Mesenchymal stem cell (in vitro differentiated cells and primary cell): ENCODE results near the gene ABCG1.

Source experiments
- DNase-seq: peaks from one replicate; pipeline ENCODE4 v3.0.0-alpha.2; 2013
- H2AFZ ChIP-seq: one replicate; pipeline ENCODE4 v1.6.1; 2013; ENCODE audit warnings: low read depth, mild to moderate bottlenecking, control low read depth, inconsistent platforms, low read length, moderate library complexity
- H2AK5ac ChIP-seq: 2 replicates; pipeline ENCODE4 v1.6.1; 2013; ENCODE audit warnings: low read length, moderate library complexity, mild to moderate bottlenecking, inconsistent platforms; ENCODE audit not compliant: severe bottlenecking
- H2BK120ac ChIP-seq: one replicate; pipeline ENCODE4 v1.6.1; 2013; ENCODE audit warnings: low read depth, mild to moderate bottlenecking, inconsistent platforms, low read length, moderate library complexity
- H2BK12ac ChIP-seq, 2 experiments: one replicate each; pipeline ENCODE4 v1.6.1; 2013; ENCODE audit warnings: inconsistent platforms in 2 of 2, low read length in 2 of 2, mild to moderate bottlenecking in 2 of 2, moderate library complexity in 2 of 2, control low read depth in 1 of 2
- H2BK15ac ChIP-seq: one replicate; pipeline ENCODE4 v1.6.1; 2013; ENCODE audit warnings: mild to moderate bottlenecking, low read depth, inconsistent platforms; ENCODE audit not compliant: poor library complexity, severe bottlenecking
- H2BK5ac ChIP-seq: 2 replicates; pipeline ENCODE4 v1.6.1; 2013; ENCODE audit warnings: low read depth, mild to moderate bottlenecking, low read length, control low read depth, inconsistent platforms; ENCODE audit not compliant: poor library complexity, severe bottlenecking
- H3K14ac ChIP-seq, 2 experiments: one replicate each; pipeline ENCODE4 v1.6.1; 2013; ENCODE audit warnings: inconsistent platforms in 2 of 2, low read length in 2 of 2, control low read depth in 1 of 2, mild to moderate bottlenecking in 1 of 2, moderate library complexity in 1 of 2
- H3K18ac ChIP-seq, 2 experiments: one replicate each; pipeline ENCODE4 v1.6.1; 2013; ENCODE audit warnings: inconsistent platforms in 2 of 2, low read length in 2 of 2, control low read depth in 1 of 2, low read depth in 1 of 2, mild to moderate bottlenecking in 1 of 2
- H3K23ac ChIP-seq, 2 experiments: one replicate each; pipeline ENCODE4 v1.6.1; 2013; ENCODE audit warnings: inconsistent platforms in 2 of 2, low read length in 2 of 2, mild to moderate bottlenecking in 2 of 2, moderate library complexity in 2 of 2, control low read depth in 1 of 2
- H3K27ac ChIP-seq: 2 replicates; pipeline ENCODE4 v1.5.1; 2013; ENCODE audit warnings: mild to moderate bottlenecking, moderate library complexity, low read length, control low read depth, inconsistent platforms; ENCODE audit not compliant: poor library complexity, severe bottlenecking
- H3K27me3 ChIP-seq, 2 experiments: 2 replicates each; pipeline versions ENCODE4 v1.6.1 to v1.7.0; 2013; ENCODE audit warnings: low read length in 2 of 2, mild to moderate bottlenecking in 2 of 2, moderate library complexity in 2 of 2, control low read depth in 1 of 2, inconsistent platforms in 1 of 2; ENCODE audit not compliant: control insufficient read depth in 1 of 2, insufficient read depth in 1 of 2
- H3K36me3 ChIP-seq, 2 experiments: 2 replicates each; pipeline versions ENCODE4 v1.6.1 to v1.7.0; 2013; ENCODE audit warnings: low read length in 2 of 2, control low read depth in 1 of 2, inconsistent platforms in 1 of 2, low read depth in 1 of 2, mild to moderate bottlenecking in 1 of 2; ENCODE audit not compliant: insufficient read depth in 2 of 2, control insufficient read depth in 1 of 2
- H3K4ac ChIP-seq, 2 experiments: one replicate each; pipeline ENCODE4 v1.6.1; 2013; ENCODE audit warnings: inconsistent platforms in 2 of 2, low read length in 2 of 2, mild to moderate bottlenecking in 2 of 2, moderate library complexity in 2 of 2, control low read depth in 1 of 2, low read depth in 1 of 2
- H3K4me1 ChIP-seq: 2 replicates; pipeline ENCODE4 v1.6.1; 2013; ENCODE audit warnings: low read depth, low read length, control low read depth; ENCODE audit not compliant: control insufficient read depth, insufficient read depth
- H3K4me2 ChIP-seq: 2 replicates; pipeline ENCODE4 v1.6.1; 2013; ENCODE audit warnings: low read length, mild to moderate bottlenecking, inconsistent platforms; ENCODE audit not compliant: poor library complexity, severe bottlenecking
- H3K4me3 ChIP-seq, 2 experiments: 2 replicates each; pipeline versions ENCODE4 v1.5.1 to v1.7.0; 2013; ENCODE audit warnings: low read length in 2 of 2, mild to moderate bottlenecking in 2 of 2, control low read depth in 1 of 2, low read depth in 1 of 2; ENCODE audit not compliant: insufficient read depth in 1 of 2
- H3K79me1 ChIP-seq: replicated peaks from 2 replicates; pipeline ENCODE4 v1.6.1; 2013; ENCODE audit warnings: mild to moderate bottlenecking, control low read depth, low read length, inconsistent platforms; ENCODE audit not compliant: poor library complexity, severe bottlenecking
- H3K9ac ChIP-seq: 2 replicates; pipeline ENCODE4 v1.7.0; 2013; ENCODE audit warnings: mild to moderate bottlenecking, low read length, moderate library complexity
- H3K9me3 ChIP-seq: 2 replicates; pipeline ENCODE4 v1.7.0; 2013; ENCODE audit warnings: mild to moderate bottlenecking, low read length; ENCODE audit not compliant: control insufficient read depth
- H4K8ac ChIP-seq: one replicate; pipeline ENCODE4 v1.6.1; 2013; ENCODE audit warnings: inconsistent platforms, mild to moderate bottlenecking, low read length, moderate library complexity
- H4K91ac ChIP-seq: one replicate; pipeline ENCODE4 v1.6.1; 2013; ENCODE audit warnings: mild to moderate bottlenecking, low read length, inconsistent platforms
- WGBS: methylation state at CpG from one replicate; pipeline ENCODE4 v1.1.7; 2013; ENCODE audit warnings: mixed read lengths; 5-methylcytosine and 5-hydroxymethylcytosine counted together

Gene ABCG1

DNA sequence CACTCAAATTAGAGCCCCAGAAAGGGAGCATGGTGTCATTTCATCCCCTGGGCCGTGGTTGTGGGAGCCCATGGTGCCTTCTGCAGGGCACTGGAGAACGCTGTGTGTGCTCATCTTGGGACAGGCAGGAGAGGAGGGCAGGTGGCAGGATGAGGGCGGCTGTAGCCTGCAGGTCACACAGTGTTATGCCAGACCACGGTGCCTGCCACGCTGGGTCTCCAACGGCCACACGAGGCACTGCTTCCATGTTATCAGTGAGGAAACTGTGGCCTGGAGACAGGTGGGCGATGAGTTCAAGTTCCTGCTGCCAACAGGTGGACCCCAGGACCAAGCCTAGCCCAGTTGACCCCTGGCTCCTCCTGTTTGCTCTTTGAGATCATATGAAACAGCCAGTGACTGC, 21.0 kb downstream of the ABCG1 start:
- no peak overlapping the region for H3K4me3 ChIP-seq
- H3K36me3 ChIP-seq: no peaks in the 10 kb centered on the region
- H4K91ac ChIP-seq: no peak overlapping the region
- H2AK5ac ChIP-seq: no peak overlapping the region
- H2AFZ ChIP-seq: no peak overlapping the region
- no peak overlapping the region for H3K4me2 ChIP-seq
- no peak overlapping the region for H3K18ac ChIP-seq
- H3K79me1 ChIP-seq: no peaks in the 10 kb centered on the region
- no peak for DNase-seq
- no peak overlapping the region for H3K4ac ChIP-seq
- 78% methylated on average over 8 of the region's 8 CpGs for WGBS
- H3K4me1 ChIP-seq: peaks cover 12% of the 10 kb centered on the region
- H3K27me3 ChIP-seq: peaks cover 65 to 69% of the 10 kb centered on the region in 2 experiments
- H2BK5ac ChIP-seq: no peak overlapping the region
- H2BK120ac ChIP-seq: no peak overlapping the region
- no peaks in the 10 kb centered on the region for H3K9me3 ChIP-seq
- H3K14ac ChIP-seq: no peak overlapping the region
- no peak overlapping the region for H3K23ac ChIP-seq
- H3K9ac ChIP-seq: no peak overlapping the region
- H2BK15ac ChIP-seq: no peak overlapping the region
- H2BK12ac ChIP-seq: no peak overlapping the region
- H4K8ac ChIP-seq: no peak overlapping the region
- H3K27ac ChIP-seq: no peak overlapping the region

DNA sequence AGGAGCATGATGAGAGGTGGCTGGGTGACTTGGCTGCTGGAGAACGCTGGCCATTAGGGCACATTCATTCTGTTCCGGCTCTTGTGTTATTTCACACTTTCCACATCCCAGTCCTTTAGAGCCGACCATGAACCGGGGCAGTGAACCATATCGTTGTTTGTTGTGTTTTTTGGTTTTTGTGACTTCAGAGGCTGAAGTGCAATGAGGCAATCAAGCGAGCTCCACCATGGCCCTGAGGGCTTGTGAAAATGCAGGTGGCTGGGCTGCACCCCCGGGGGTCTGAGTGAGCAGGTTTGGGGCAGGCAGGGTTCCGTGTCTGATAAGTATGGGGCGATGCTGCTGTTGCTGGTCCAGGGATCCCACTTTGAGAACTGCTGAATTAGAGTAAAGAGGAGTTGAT, 23.7 kb downstream of the ABCG1 start:
- H3K36me3 ChIP-seq: no peaks in the 10 kb centered on the region
- H3K27me3 ChIP-seq: peaks cover 56 to 69% of the 10 kb centered on the region in 2 experiments
- H3K79me1 ChIP-seq: no peaks in the 10 kb centered on the region
- no peak overlapping the region for H3K4me3 ChIP-seq
- peaks cover 12% of the 10 kb centered on the region for H3K4me1 ChIP-seq
- H3K23ac ChIP-seq: no peak overlapping the region
- H2BK5ac ChIP-seq: no peak overlapping the region
- no peak overlapping the region for H2AK5ac ChIP-seq
- H2AFZ ChIP-seq: no peak overlapping the region
- DNase-seq: no peak
- no peak overlapping the region for H3K9ac ChIP-seq
- no peak overlapping the region for H2BK15ac ChIP-seq
- H2BK12ac ChIP-seq: no peak overlapping the region
- H3K14ac ChIP-seq: no peak overlapping the region
- no peak overlapping the region for H3K18ac ChIP-seq
- H3K27ac ChIP-seq: no peak overlapping the region
- no peak overlapping the region for H3K4me2 ChIP-seq
- no peak overlapping the region for H4K91ac ChIP-seq
- no peak overlapping the region for H2BK120ac ChIP-seq
- H4K8ac ChIP-seq: no peak overlapping the region
- no peak overlapping the region for H3K4ac ChIP-seq
- WGBS: 85% methylated on average over 7 of the region's 9 CpGs
- H3K9me3 ChIP-seq: no peaks in the 10 kb centered on the region

DNA sequence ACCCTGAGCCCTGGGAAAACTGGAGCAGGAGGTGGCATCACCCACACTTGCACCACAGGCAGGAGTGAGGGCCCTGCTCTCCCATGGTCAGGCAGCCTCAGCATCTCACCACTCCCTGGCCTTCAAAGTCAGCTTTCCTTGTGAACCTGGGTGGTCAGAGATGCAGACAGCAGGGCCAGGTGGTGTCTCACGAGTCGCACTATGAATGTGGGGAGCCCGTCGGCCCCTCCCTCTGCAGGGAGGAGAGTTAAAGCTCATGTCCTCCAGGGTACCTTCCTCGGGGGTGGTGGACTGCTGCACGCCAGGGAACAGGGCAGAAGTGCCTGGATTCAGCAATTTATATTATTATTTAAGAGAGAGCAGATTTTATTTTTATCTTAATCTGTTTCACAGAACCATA, 24.1 kb downstream of the ABCG1 start:
- no peak for DNase-seq
- peaks cover 12% of the 10 kb centered on the region for H3K4me1 ChIP-seq
- no peak overlapping the region for H3K9ac ChIP-seq

DNA sequence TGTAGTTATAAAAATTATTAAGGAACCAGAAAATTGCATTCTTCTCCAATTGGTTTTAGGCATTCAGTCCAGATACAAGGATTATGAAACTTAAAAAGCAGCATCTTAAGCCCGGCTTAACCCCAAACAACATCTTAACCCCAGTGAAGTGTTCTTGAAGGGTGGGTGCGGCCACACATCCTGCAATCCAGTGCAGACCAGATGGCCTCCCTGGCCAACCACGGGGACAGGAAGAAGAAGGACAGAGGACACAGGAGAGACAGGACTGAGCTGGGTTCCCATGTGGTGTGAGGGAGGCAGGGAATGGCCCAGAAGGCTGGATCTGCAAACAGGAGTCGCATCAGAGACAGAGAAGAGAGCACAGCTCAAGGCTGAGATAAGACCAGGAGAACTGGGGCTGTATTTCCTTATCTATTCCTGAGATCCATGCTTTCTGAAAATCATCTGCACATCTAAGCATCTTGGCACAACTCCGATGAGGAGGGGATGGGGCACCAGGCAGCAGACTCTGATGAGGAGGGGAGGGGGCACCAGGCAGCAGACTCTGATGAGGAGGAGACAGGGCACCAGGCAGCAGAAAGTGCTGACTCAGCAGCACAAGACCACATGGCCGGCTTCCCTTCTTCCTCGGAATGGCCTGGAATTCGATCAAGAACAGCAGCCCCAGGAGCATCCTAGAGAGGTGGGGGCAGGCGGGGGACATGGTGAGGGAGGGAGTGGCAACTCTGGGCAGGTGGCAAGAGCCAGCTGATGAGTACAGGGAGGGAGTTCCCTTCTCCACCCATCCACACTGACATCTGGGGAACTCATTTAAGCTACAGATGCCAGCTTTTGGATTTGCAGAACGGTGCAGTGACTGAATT, 26.6 kb downstream of the ABCG1 start:
- no peaks in the 10 kb centered on the region for H3K9me3 ChIP-seq
- 51% methylated on average over 9 of the region's 10 CpGs for WGBS
- H3K36me3 ChIP-seq: no peaks in the 10 kb centered on the region
- H2BK5ac ChIP-seq: no peak overlapping the region
- H3K27ac ChIP-seq: no peak overlapping the region
- no peak overlapping the region for H3K18ac ChIP-seq
- H3K4me2 ChIP-seq: no peak overlapping the region
- no peak overlapping the region for H3K4ac ChIP-seq
- H2AK5ac ChIP-seq: no peak overlapping the region
- peaks cover 48 to 61% of the 10 kb centered on the region in 2 experiments for H3K27me3 ChIP-seq
- no peak overlapping the region for H3K9ac ChIP-seq
- no peak overlapping the region for H2BK120ac ChIP-seq
- no peak overlapping the region for H4K91ac ChIP-seq
- H3K23ac ChIP-seq: no peak overlapping the region
- H2BK12ac ChIP-seq: no peak overlapping the region
- no peak overlapping the region for H2BK15ac ChIP-seq
- no peak overlapping the region for H3K4me3 ChIP-seq
- H3K4me1 ChIP-seq: peaks cover 10% of the 10 kb centered on the region
- no peak overlapping the region for H3K14ac ChIP-seq
- H2AFZ ChIP-seq: no peak overlapping the region
- H3K79me1 ChIP-seq: no peaks in the 10 kb centered on the region
- no peak overlapping the region for H4K8ac ChIP-seq
- DNase-seq: no peak

More for the DNA sequence above, 24.1 kb downstream of the ABCG1 start:
- Histone ChIP-seq H2BK15ac (no peak overlapping the region), H3K27me3 (peaks cover 56 to 69% of the 10 kb centered on the region in 2 experiments), H4K91ac (no peak overlapping the region), H2AK5ac (no peak overlapping the region), H3K4ac (no peak overlapping the region), H3K36me3 (no peaks in the 10 kb centered on the region), H3K4me2 (no peak overlapping the region), H4K8ac (no peak overlapping the region), H3K79me1 (no peaks in the 10 kb centered on the region), H3K18ac (no peak overlapping the region), H3K9me3 (no peaks in the 10 kb centered on the region), H3K14ac (no peak overlapping the region), H3K27ac (no peak overlapping the region), H3K23ac (no peak overlapping the region), H2BK120ac (no peak overlapping the region), H3K4me3 (no peak overlapping the region), H2AFZ (no peak overlapping the region), H2BK12ac (no peak overlapping the region), H2BK5ac (no peak overlapping the region)
- 91% methylated on average over 4 of the region's 6 CpGs for WGBS
